HEK293 (cell line): ENCODE measurements around the gene SETD2.

Source experiments
- CTCF ChIA-PET: fragments of 350-600 bp; formaldehyde crosslinking; extraction: SDS; loops from one replicate; lab custom pipeline; 2021; ENCODE audit warnings: antibody characterized with exemption; lab: Yijun Ruan, JAX
- POLR2A ChIA-PET: fragments of 300-600 bp; formaldehyde crosslinking; extraction: SDS; loops from one replicate; lab custom pipeline; 2020; ENCODE audit warnings: antibody characterized with exemption, inconsistent platforms; lab: Yijun Ruan, JAX
- H3K27ac ChIP-seq: fragments of 200-500 bp; sonication (Bioruptor generic); 2 replicates; pipeline ENCODE4 v1.5.1; 2014; ENCODE audit warnings: low read depth, low read length, control low read depth, inconsistent platforms; ENCODE audit errors: extremely low read depth
- H3K36me3 ChIP-seq, 2 experiments: fragments of 200-500 bp in 1 of 2; sonication (Bioruptor generic) in 1 of 2; 1 replicate in 1 of 2; 2 replicates in 1 of 2; pipeline ENCODE4 v1.5.1; 2014 to 2017; ENCODE audit warnings: inconsistent platforms in 2 of 2, low read length in 2 of 2; ENCODE audit not compliant: control insufficient read depth in 2 of 2, insufficient read depth in 1 of 2
- H3K4me1 ChIP-seq: fragments of 200-500 bp; sonication (Bioruptor generic); 2 replicates; pipeline ENCODE4 v1.5.1; 2014; ENCODE audit warnings: mild to moderate bottlenecking, low read length, inconsistent platforms; ENCODE audit not compliant: control insufficient read depth, insufficient read depth
- H3K4me3 ChIP-seq: 2 replicates; pipeline ENCODE4 v1.5.1; 2011; ENCODE audit warnings: low read depth, mild to moderate bottlenecking, control low read depth, low read length, moderate library complexity
- H3K9me3 ChIP-seq: fragments of 200-500 bp; sonication (Bioruptor generic); 2 replicates; pipeline ENCODE4 v1.5.1; 2014; ENCODE audit warnings: low read depth, low read length, inconsistent platforms; ENCODE audit not compliant: control insufficient read depth, insufficient read depth
- GLIS2 ChIP-seq: fragments of 450-650 bp; formaldehyde crosslinking; IDR thresholded peaks from 2 replicates; pipeline ENCODE4 v1.5.1; 2016; ENCODE audit warnings: missing biosample characterization, missing genetic modification characterization
- KLF9 ChIP-seq: fragments of 450-650 bp; formaldehyde crosslinking; IDR thresholded peaks from 2 replicates; pipeline ENCODE4 v1.5.1; 2016; ENCODE audit warnings: missing biosample characterization, missing genetic modification characterization, low read depth
- MYNN ChIP-seq: fragments of 450-650 bp; formaldehyde crosslinking; IDR thresholded peaks from 2 replicates; pipeline ENCODE4 v1.5.1; 2016; ENCODE audit warnings: missing biosample characterization, missing genetic modification characterization, borderline replicate concordance
- ZFP3 ChIP-seq: fragments of 450-650 bp; formaldehyde crosslinking; IDR thresholded peaks from 2 replicates; pipeline ENCODE4 v1.5.1; 2016; ENCODE audit warnings: low read depth, missing biosample characterization, missing genetic modification characterization
- ZNF132 ChIP-seq: fragments of 450-650 bp; formaldehyde crosslinking; IDR thresholded peaks from 2 replicates; pipeline ENCODE4 v1.5.1; 2017; ENCODE audit warnings: missing biosample characterization, missing genetic modification characterization, borderline replicate concordance
- ZNF169 ChIP-seq: fragments of 450-650 bp; formaldehyde crosslinking; IDR thresholded peaks from 2 replicates; pipeline ENCODE4 v1.5.1; 2016; ENCODE audit warnings: missing biosample characterization, missing genetic modification characterization
- ZNF2 ChIP-seq: fragments of 450-650 bp; formaldehyde crosslinking; IDR thresholded peaks from 2 replicates; pipeline ENCODE4 v1.5.1; 2016; ENCODE audit warnings: missing biosample characterization, missing genetic modification characterization
- ZNF223 ChIP-seq: fragments of 450-650 bp; formaldehyde crosslinking; IDR thresholded peaks from 2 replicates; pipeline ENCODE4 v1.5.1; 2016; ENCODE audit warnings: missing biosample characterization, missing genetic modification characterization
- ZNF24 ChIP-seq: fragments of 450-650 bp; formaldehyde crosslinking; IDR thresholded peaks from 2 replicates; pipeline ENCODE4 v1.5.1; 2016; ENCODE audit warnings: missing biosample characterization, missing genetic modification characterization
- ZNF335 ChIP-seq: fragments of 450-650 bp; formaldehyde crosslinking; conservative IDR thresholded peaks from 2 replicates; pipeline ENCODE4 v1.5.1; 2016; ENCODE audit warnings: missing biosample characterization, missing genetic modification characterization
- ZNF354C ChIP-seq: fragments of 450-650 bp; formaldehyde crosslinking; IDR thresholded peaks from 2 replicates; pipeline ENCODE4 v1.5.1; 2016; ENCODE audit warnings: missing biosample characterization, missing genetic modification characterization, low read depth, borderline replicate concordance
- ZNF362 ChIP-seq: fragments of 450-650 bp; formaldehyde crosslinking; IDR thresholded peaks from 2 replicates; pipeline ENCODE4 v1.5.1; 2016; ENCODE audit warnings: missing biosample characterization, missing genetic modification characterization
- ZNF366 ChIP-seq: fragments of 450-650 bp; formaldehyde crosslinking; conservative IDR thresholded peaks from 2 replicates; pipeline ENCODE4 v1.5.1; 2016; ENCODE audit warnings: missing biosample characterization, missing genetic modification characterization
- ZNF501 ChIP-seq: fragments of 450-650 bp; formaldehyde crosslinking; IDR thresholded peaks from 2 replicates; pipeline ENCODE4 v1.5.1; 2016; ENCODE audit warnings: missing biosample characterization, missing genetic modification characterization
- ZNF510 ChIP-seq: fragments of 450-650 bp; formaldehyde crosslinking; IDR thresholded peaks from 2 replicates; pipeline ENCODE4 v1.5.1; 2018; ENCODE audit warnings: mild to moderate bottlenecking, missing genetic modification characterization, missing biosample characterization; ENCODE audit not compliant: insufficient replicate concordance
- ZNF514 ChIP-seq: fragments of 450-650 bp; formaldehyde crosslinking; IDR thresholded peaks from 2 replicates; pipeline ENCODE4 v1.5.1; 2016; ENCODE audit warnings: missing biosample characterization, missing genetic modification characterization
- ZNF529 ChIP-seq: fragments of 450-650 bp; formaldehyde crosslinking; IDR thresholded peaks from 2 replicates; pipeline ENCODE4 v1.5.1; 2017; ENCODE audit warnings: missing genetic modification characterization, missing biosample characterization; ENCODE audit not compliant: insufficient replicate concordance
- ZNF626 ChIP-seq: fragments of 450-650 bp; sonication (Bioruptor Pico); formaldehyde crosslinking; IDR thresholded peaks from 2 replicates; pipeline ENCODE4 v1.5.1; 2018; ENCODE audit warnings: missing biosample characterization, missing genetic modification characterization, inconsistent platforms
- ZNF658 ChIP-seq: fragments of 450-650 bp; formaldehyde crosslinking; IDR thresholded peaks from 2 replicates; pipeline ENCODE4; 2016; ENCODE audit warnings: missing biosample characterization, missing genetic modification characterization
- ZNF791 ChIP-seq: fragments of 450-650 bp; formaldehyde crosslinking; IDR thresholded peaks from 2 replicates; pipeline ENCODE4 v1.5.1; 2016; ENCODE audit warnings: missing biosample characterization, missing genetic modification characterization
- ZNF792 ChIP-seq: fragments of 450-650 bp; formaldehyde crosslinking; IDR thresholded peaks from 2 replicates; pipeline ENCODE4 v1.5.1; 2016; ENCODE audit warnings: missing biosample characterization, missing genetic modification characterization
- ZSCAN16 ChIP-seq: fragments of 450-650 bp; formaldehyde crosslinking; IDR thresholded peaks from 2 replicates; pipeline ENCODE4 v1.5.1; 2016; ENCODE audit warnings: missing biosample characterization, missing genetic modification characterization
- TF ChIP-seq, protein P1 (sequence below): fragments of 450-650 bp; formaldehyde crosslinking; IDR thresholded peaks from 2 replicates; pipeline ENCODE4 v1.5.1; 2016; ENCODE audit warnings: missing biosample characterization, missing genetic modification characterization
- TF ChIP-seq, protein P2 (sequence below): fragments of 450-650 bp; formaldehyde crosslinking; IDR thresholded peaks from 2 replicates; pipeline ENCODE4 v1.5.1; 2017; ENCODE audit warnings: missing biosample characterization, missing genetic modification characterization
- TF ChIP-seq, protein P3 (sequence below): fragments of 450-650 bp; formaldehyde crosslinking; optimal IDR thresholded peaks from 2 replicates; pipeline ENCODE3; 2016; ENCODE audit warnings: missing biosample characterization, mild to moderate bottlenecking, missing genetic modification characterization

Gene SETD2

GRCh38 chr3:47102081-47102600, 61.8 kb downstream of the SETD2 start:
- Histone ChIP-seq H3K27ac (no peak overlapping the region), H3K4me3 (no peak overlapping the region), H3K36me3 (peaks cover 4 to 61% of the 10 kb centered on the region in 2 experiments; a peak in 2 of 3 replicates), H3K4me1 (no peaks in the 10 kb centered on the region), H3K9me3 (no peaks in the 10 kb centered on the region)
- CTCF ChIA-PET, result no interaction called here
- POLR2A ChIA-PET, result no interaction called here
- no peak for TF ChIP-seq ZFP3 (tag by site-specific recombination)
- TF ChIP-seq ZNF362, result no peak
- no peak for TF ChIP-seq GLIS2 (tag by site-specific recombination)
- no peak for TF ChIP-seq ZNF510 (tag by site-specific recombination)
- no peak for TF ChIP-seq ZNF2 (tag by site-specific recombination)

DNA sequence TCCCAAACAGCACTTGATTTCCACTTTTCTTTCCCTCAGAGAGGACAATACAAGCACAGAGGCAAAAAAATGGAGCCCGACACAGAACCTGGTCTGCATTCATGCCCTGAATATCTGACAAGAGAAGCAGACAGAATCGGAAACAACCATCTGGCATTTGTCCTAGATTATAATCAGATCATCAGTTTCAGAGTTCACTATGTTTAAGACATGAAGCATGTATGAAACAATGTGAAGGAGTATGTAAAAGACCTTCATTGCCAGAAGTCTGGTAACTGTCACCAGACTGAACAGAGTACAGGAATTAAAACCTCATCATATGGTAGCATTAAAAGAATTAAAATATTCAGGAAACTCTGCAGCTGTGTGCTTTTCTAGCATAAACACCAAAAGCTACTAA, 65.0 kb downstream of the SETD2 start:
- Histone ChIP-seq H3K4me1 (no peaks in the 10 kb centered on the region), H3K36me3 (peaks cover 6 to 75% of the 10 kb centered on the region in 2 experiments; a peak in 2 of 3 replicates), H3K27ac (no peak overlapping the region), H3K9me3 (no peaks in the 10 kb centered on the region), H3K4me3 (no peak overlapping the region)
- POLR2A ChIA-PET, result no interaction called here
- TF ChIP-seq, protein P1, sequence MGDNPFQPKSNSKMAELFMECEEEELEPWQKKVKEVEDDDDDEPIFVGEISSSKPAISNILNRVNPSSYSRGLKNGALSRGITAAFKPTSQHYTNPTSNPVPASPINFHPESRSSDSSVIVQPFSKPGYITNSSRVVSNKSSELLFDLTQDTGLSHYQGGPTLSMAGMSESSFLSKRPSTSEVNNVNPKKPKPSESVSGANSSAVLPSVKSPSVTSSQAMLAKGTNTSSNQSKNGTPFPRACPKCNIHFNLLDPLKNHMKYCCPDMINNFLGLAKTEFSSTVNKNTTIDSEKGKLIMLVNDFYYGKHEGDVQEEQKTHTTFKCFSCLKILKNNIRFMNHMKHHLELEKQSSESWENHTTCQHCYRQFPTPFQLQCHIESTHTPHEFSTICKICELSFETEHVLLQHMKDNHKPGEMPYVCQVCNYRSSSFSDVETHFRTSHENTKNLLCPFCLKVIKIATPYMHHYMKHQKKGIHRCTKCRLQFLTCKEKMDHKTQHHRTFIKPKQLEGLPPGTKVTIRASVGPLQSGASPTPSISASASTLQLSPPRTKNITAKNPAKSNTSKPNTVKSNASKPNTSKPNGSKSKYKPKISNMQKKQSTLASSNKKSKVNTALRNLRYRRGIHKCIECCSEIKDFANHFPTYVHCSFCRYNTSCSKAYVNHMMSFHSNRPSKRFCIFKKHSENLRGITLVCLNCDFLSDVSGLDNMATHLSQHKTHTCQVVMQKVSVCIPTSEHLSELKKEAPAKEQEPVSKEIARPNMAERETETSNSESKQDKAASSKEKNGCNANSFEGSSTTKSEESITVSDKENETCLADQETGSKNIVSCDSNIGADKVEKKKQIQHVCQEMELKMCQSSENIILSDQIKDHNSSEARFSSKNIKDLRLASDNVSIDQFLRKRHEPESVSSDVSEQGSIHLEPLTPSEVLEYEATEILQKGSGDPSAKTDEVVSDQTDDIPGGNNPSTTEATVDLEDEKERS, result no peak
- TF ChIP-seq ZNF792 (tag by site-specific recombination), result no peak
- no peak for TF ChIP-seq ZNF791 (tag by site-specific recombination)
- TF ChIP-seq ZNF354C (tag by site-specific recombination), result no peak
- TF ChIP-seq ZNF24 (tag by site-specific recombination), result no peak
- no peak for TF ChIP-seq ZNF335
- TF ChIP-seq ZSCAN16 (tag by site-specific recombination), result no peak
- no peak for TF ChIP-seq ZNF626 (tag by site-specific recombination)
- no peak for TF ChIP-seq ZNF658 (tag by site-specific recombination)
- no peak for TF ChIP-seq ZNF366 (tag by site-specific recombination)
- no peak for TF ChIP-seq ZNF132 (tag by site-specific recombination)
- no peak for TF ChIP-seq MYNN (tag by site-specific recombination)
- TF ChIP-seq ZNF514 (tag by site-specific recombination), result no peak
- no peak for TF ChIP-seq KLF9
- no peak for TF ChIP-seq ZNF223
- no peak for TF ChIP-seq ZNF501
- TF ChIP-seq, protein P2, sequence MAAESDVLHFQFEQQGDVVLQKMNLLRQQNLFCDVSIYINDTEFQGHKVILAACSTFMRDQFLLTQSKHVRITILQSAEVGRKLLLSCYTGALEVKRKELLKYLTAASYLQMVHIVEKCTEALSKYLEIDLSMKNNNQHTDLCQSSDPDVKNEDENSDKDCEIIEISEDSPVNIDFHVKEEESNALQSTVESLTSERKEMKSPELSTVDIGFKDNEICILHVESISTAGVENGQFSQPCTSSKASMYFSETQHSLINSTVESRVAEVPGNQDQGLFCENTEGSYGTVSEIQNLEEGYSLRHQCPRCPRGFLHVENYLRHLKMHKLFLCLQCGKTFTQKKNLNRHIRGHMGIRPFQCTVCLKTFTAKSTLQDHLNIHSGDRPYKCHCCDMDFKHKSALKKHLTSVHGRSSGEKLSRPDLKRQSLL (tag by site-specific recombination), result no peak
- no peak for TF ChIP-seq ZNF529 (tag by site-specific recombination)
- TF ChIP-seq, protein P3, sequence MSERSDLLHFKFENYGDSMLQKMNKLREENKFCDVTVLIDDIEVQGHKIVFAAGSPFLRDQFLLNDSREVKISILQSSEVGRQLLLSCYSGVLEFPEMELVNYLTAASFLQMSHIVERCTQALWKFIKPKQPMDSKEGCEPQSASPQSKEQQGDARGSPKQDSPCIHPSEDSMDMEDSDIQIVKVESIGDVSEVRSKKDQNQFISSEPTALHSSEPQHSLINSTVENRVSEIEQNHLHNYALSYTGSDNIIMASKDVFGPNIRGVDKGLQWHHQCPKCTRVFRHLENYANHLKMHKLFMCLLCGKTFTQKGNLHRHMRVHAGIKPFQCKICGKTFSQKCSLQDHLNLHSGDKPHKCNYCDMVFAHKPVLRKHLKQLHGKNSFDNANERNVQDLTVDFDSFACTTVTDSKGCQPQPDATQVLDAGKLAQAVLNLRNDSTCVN, result no peak
- no peak for TF ChIP-seq ZNF169
- CTCF ChIA-PET, result no interaction called here
